ENCODE results near the gene TSNAXIP1.

The TSNAXIP1 gene

DNA sequence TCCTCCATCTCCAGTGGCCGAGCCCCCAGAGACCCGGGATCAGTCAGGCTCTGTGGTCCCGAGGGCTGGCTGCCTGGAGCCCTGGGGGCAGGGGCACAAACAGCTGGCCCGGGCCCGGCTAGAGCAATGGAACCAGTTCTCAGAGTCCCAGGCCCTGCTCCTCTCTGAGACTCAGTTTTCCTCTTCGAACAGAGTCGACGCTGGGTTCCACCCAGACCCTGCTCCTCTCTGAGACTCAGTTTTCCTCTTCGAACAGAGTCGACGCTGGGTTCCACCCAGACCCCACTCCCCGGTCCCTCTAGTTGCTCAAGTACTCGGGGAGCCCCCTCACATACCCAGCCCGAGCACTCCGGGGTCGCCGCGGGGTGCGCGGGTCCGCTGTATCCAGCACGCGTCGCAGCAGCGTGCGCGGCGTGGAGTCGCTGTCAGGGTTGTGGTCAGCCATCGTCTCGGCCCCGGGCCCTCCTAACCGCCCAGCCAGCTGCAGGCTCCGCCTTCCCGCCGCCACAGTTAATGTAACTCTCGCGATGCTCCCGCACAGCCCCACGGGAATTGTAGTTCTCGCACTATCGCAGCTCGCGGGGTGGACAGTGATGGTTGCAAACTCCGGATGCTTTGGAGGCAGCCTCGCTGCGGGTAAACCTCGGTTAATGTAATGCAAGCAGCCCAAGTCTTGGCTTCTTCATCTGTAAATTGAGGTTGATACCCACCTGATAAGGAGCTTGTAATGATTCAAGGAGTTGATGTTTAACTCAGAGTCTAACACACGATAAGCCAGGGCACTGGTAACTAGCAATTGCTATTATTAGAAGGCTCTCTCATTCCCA is 26.9 kb downstream of the TSNAXIP1 start (continued):
- TF ChIP-seq ZNF530 (tag by site-specific recombination; IDR thresholded peaks at IDR 0.05; ENCODE audit: low read depth), result no peak
- TF ChIP-seq EGR2 (tag by site-specific recombination; IDR thresholded peaks at IDR 0.05; ENCODE audit: low read depth), result no peak
- TF ChIP-seq ZNF555 (tag by site-specific recombination; conservative IDR thresholded peaks at IDR 0.05), result no peak
- TF ChIP-seq ZNF223 (tag by site-specific recombination; IDR thresholded peaks at IDR 0.05), result no peak
- TF ChIP-seq ZNF18 (tag by site-specific recombination; IDR thresholded peaks at IDR 0.05), result no peak
- no peak for TF ChIP-seq ZNF239 (tag by site-specific recombination; IDR thresholded peaks at IDR 0.05)
- TF ChIP-seq PRDM4 (tag by site-specific recombination; IDR thresholded peaks at IDR 0.05), result no peak
- peak; percentile 20 for TF ChIP-seq KLF1 (tag by site-specific recombination; IDR thresholded peaks at IDR 0.05)
- TF ChIP-seq, protein P1, sequence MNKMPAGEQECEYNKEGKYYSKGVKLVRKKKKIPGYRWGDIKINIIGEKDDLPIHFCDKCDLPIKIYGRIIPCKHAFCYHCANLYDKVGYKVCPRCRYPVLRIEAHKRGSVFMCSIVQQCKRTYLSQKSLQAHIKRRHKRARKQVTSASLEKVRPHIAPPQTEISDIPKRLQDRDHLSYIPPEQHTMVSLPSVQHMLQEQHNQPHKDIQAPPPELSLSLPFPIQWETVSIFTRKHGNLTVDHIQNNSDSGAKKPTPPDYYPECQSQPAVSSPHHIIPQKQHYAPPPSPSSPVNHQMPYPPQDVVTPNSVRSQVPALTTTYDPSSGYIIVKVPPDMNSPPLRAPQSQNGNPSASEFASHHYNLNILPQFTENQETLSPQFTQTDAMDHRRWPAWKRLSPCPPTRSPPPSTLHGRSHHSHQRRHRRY (tag by site-specific recombination; IDR thresholded peaks at IDR 0.05), result no peak
- TF ChIP-seq ZNF558 (tag by site-specific recombination; IDR thresholded peaks at IDR 0.05), result no peak
- TF ChIP-seq ZNF248 (tag by site-specific recombination; IDR thresholded peaks at IDR 0.05), result no peak
- no peak for TF ChIP-seq ZFP69B (tag by site-specific recombination; IDR thresholded peaks at IDR 0.05)
- TF ChIP-seq ZFHX2 (tag by site-specific recombination; conservative IDR thresholded peaks at IDR 0.05), result no peak
- no peak for TF ChIP-seq ZBTB17 (tag by site-specific recombination; IDR thresholded peaks at IDR 0.05)
- peak; percentile 75 for TF ChIP-seq ZNF335 (tag by site-specific recombination; conservative IDR thresholded peaks at IDR 0.05)
- no peak for TF ChIP-seq ZNF148 (tag by site-specific recombination; IDR thresholded peaks at IDR 0.05; ENCODE audit: borderline replicate concordance)
- TF ChIP-seq ZNF404 (tag by site-specific recombination; IDR thresholded peaks at IDR 0.05), result no peak
- no peak for TF ChIP-seq TRIM28 (IDR thresholded peaks at IDR 0.05; ENCODE audit: borderline replicate concordance, low read length)
- TF ChIP-seq KLF10 (tag by site-specific recombination; IDR thresholded peaks at IDR 0.05), result no peak
- TF ChIP-seq, protein P2, sequence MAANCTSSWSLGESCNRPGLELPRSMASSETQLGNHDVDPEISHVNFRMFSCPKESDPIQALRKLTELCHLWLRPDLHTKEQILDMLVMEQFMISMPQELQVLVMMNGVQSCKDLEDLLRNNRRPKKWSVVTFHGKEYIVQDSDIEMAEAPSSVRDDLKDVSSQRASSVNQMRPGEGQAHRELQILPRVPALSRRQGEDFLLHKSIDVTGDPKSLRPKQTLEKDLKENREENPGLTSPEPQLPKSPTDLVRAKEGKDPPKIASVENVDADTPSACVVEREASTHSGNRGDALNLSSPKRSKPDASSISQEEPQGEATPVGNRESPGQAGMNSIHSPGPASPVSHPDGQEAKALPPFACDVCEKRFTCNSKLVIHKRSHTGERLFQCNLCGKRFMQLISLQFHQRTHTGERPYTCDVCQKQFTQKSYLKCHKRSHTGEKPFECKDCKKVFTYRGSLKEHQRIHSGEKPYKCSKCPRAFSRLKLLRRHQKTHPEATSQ (tag by site-specific recombination; IDR thresholded peaks at IDR 0.05), result no peak
- TF ChIP-seq ZNF221 (tag by site-specific recombination; IDR thresholded peaks at IDR 0.05; ENCODE audit: borderline replicate concordance), result no peak
- TF ChIP-seq ZNF211 (tag by site-specific recombination; IDR thresholded peaks at IDR 0.05; ENCODE audit: low read depth), result no peak
- no peak for TF ChIP-seq ZNF121 (tag by site-specific recombination; IDR thresholded peaks at IDR 0.05)
- TF ChIP-seq ZNF202 (tag by site-specific recombination; IDR thresholded peaks at IDR 0.05; ENCODE audit: borderline replicate concordance), result no peak
- TF ChIP-seq ZBTB48 (tag by site-specific recombination; IDR thresholded peaks at IDR 0.05), result no peak
- peak; percentile 83 for TF ChIP-seq SP3 (tag by site-specific recombination; IDR thresholded peaks at IDR 0.05)
- no peak for TF ChIP-seq ZSCAN4 (tag by site-specific recombination; IDR thresholded peaks at IDR 0.05)
- TF ChIP-seq ZNF621 (tag by site-specific recombination; IDR thresholded peaks at IDR 0.05), result no peak
- TF ChIP-seq, protein P3, sequence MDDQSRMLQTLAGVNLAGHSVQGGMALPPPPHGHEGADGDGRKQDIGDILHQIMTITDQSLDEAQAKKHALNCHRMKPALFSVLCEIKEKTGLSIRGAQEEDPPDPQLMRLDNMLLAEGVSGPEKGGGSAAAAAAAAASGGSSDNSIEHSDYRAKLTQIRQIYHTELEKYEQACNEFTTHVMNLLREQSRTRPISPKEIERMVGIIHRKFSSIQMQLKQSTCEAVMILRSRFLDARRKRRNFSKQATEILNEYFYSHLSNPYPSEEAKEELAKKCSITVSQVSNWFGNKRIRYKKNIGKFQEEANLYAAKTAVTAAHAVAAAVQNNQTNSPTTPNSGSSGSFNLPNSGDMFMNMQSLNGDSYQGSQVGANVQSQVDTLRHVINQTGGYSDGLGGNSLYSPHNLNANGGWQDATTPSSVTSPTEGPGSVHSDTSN (CRISPR knock-in tag; IDR thresholded peaks at IDR 0.05), result 0 out of 2 replicates have a peak, but pooled peaks have one; percentile 48

Data from HEK293 (cell line).